A673 (cell line): ENCODE results near the gene CDC45. TPM values are rescaled to one million over a fixed set of nuclear protein-coding genes. Genes with fewer than 3 reads are reported as not detected.

ENCODE experiments used
- BruUV-seq: library from RNA; stranded (reverse); fragments of 400-500 nt; replicated peaks from 2 replicates; lab custom pipeline; 2021; lab: Mats Ljungman, UMichigan
- CTCF ChIA-PET: fragments of 300-600 bp; sonication (Branson Sonifier 250); formaldehyde crosslinking; loops from one replicate; lab custom pipeline; 2022; ENCODE audit warnings: antibody characterized with exemption; lab: Charles Lee
- POLR2A ChIA-PET: fragments of 300-600 bp; sonication (Branson Sonifier 250); formaldehyde crosslinking; loops from one replicate; lab custom pipeline; 2022; ENCODE audit warnings: antibody characterized with exemption; ENCODE audit not compliant: low non-redundant PET; lab: Charles Lee
- DNase-seq: peaks from one replicate; pipeline ENCODE4 v3.0.0-alpha.2; 2015; ENCODE audit warnings: low spot score
- H3K27ac ChIP-seq: fragments of 200-600 bp; sonication (generic); 2 replicates; pipeline ENCODE4 v1.5.1; 2016; ENCODE audit warnings: mixed run types, low read depth, mild to moderate bottlenecking, mixed read lengths, antibody characterized with exemption, low read length; ENCODE audit not compliant: poor library complexity, severe bottlenecking
- H3K27me3 ChIP-seq: fragments of 200-600 bp; sonication (generic); replicated peaks from 2 replicates; pipeline ENCODE4 v1.6.1; 2017; ENCODE audit warnings: mixed run types, low read depth, mild to moderate bottlenecking, mixed read lengths, antibody characterized with exemption, low read length; ENCODE audit not compliant: insufficient read depth, poor library complexity
- H3K36me3 ChIP-seq: fragments of 200-600 bp; sonication (generic); 2 replicates; pipeline ENCODE4 v1.6.1; 2016; ENCODE audit warnings: mixed run types, mild to moderate bottlenecking, mixed read lengths, antibody characterized with exemption, low read length; ENCODE audit not compliant: insufficient read depth, poor library complexity, severe bottlenecking
- H3K4me1 ChIP-seq: fragments of 200-600 bp; sonication (generic); 2 replicates; pipeline ENCODE4 v1.6.1; 2017; ENCODE audit warnings: mixed run types, mild to moderate bottlenecking, mixed read lengths, antibody characterized with exemption, low read length; ENCODE audit not compliant: insufficient read depth, poor library complexity, severe bottlenecking
- H3K4me3 ChIP-seq: fragments of 200-600 bp; sonication (generic); 2 replicates; pipeline ENCODE4 v1.5.1; 2016; ENCODE audit warnings: low read depth, mixed run types, mild to moderate bottlenecking, mixed read lengths, low read length; ENCODE audit not compliant: poor library complexity, severe bottlenecking
- H3K9me3 ChIP-seq: fragments of 200-600 bp; sonication (generic); 2 replicates; pipeline ENCODE4 v1.6.1; 2016; ENCODE audit warnings: mixed run types, low read depth, mild to moderate bottlenecking, mixed read lengths, antibody characterized with exemption, low read length; ENCODE audit not compliant: poor library complexity, severe bottlenecking
- EZH2 ChIP-seq: fragments of 200-600 bp; sonication (generic); IDR thresholded peaks from 2 replicates; pipeline ENCODE4 v1.6.1; 2017; ENCODE audit warnings: borderline replicate concordance, low read depth, mild to moderate bottlenecking, mixed read lengths, antibody characterized with exemption, low read length; ENCODE audit not compliant: poor library complexity, severe bottlenecking
- intact Hi-C: fragments of 100-400 bp; cut with micrococcal nuclease; formaldehyde crosslinking; loops from one replicate; pipeline ENCODE4 v1.10.0; 2022; ENCODE audit not compliant: unreplicated experiment
- total RNA-seq: library from RNA; stranded (reverse); gene quantifications from 2 replicates; pipeline ENCODE4 v1.2.3, GENCODE V29; 2021
- TF ChIP-seq, protein P1 (sequence below): fragments of 300-800, 200-600 bp; sonication (generic); conservative IDR thresholded peaks from 2 replicates; pipeline ENCODE4 v1.5.1; 2017; ENCODE audit warnings: low read depth, mild to moderate bottlenecking, antibody characterized with exemption, low read length, moderate library complexity, mixed read lengths

CDC45 gene
- total RNA-seq, 1 experiment from 2014 or later = 79.2 TPM

DNA sequence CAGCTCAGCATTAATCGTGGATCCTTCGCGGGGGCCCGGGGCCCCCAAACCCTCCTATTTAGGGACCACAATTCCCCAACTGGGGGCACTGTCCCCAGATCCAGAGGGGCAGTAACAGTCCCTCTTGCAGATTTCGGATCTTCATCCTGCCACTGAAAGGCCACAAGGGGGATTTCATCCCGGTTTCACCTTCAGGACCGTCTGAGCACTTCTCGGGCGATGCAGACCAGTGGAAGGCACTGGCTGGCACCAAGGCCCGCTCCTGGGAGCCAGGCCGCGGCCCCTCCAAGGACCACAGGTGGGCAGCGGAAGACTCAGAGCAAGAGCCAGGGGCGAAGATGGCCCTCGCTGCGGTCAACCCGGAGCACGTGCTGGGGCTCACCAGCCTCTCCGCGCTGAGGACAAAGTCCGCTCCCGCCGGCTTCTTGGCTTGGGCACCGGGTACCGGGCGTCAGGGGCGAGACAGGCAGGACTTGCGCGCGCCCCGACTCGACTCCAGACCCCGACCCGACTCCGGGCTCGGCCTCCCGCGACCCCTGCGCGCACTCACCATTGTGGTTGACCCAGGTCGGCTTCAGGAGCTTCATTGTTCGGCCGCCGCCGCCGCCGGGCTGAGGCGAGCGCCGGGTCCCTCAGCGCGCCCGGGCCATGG is 48.7 kb upstream of the CDC45 start:
- Histone ChIP-seq H3K9me3 (no peaks in the 10 kb centered on the region), H3K4me1 (no peaks in the 10 kb centered on the region), H3K27me3 (no peaks in the 10 kb centered on the region), H3K36me3 (peaks cover 6% of the 10 kb centered on the region), H3K4me3 (peak overlapping the region; percentile 89), H3K27ac (peak overlapping the region; percentile 86)
- ChIA-PET CTCF (no interaction called here), POLR2A (no interaction called here)
- TF ChIP-seq, protein P1, sequence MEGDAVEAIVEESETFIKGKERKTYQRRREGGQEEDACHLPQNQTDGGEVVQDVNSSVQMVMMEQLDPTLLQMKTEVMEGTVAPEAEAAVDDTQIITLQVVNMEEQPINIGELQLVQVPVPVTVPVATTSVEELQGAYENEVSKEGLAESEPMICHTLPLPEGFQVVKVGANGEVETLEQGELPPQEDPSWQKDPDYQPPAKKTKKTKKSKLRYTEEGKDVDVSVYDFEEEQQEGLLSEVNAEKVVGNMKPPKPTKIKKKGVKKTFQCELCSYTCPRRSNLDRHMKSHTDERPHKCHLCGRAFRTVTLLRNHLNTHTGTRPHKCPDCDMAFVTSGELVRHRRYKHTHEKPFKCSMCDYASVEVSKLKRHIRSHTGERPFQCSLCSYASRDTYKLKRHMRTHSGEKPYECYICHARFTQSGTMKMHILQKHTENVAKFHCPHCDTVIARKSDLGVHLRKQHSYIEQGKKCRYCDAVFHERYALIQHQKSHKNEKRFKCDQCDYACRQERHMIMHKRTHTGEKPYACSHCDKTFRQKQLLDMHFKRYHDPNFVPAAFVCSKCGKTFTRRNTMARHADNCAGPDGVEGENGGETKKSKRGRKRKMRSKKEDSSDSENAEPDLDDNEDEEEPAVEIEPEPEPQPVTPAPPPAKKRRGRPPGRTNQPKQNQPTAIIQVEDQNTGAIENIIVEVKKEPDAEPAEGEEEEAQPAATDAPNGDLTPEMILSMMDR = no peak
- BruUV-seq = no TSS peak
- intact Hi-C loops = loop anchor here (5.0 kb wide), 1 partner anchor 286 kb away; no protein-coding TSS in a partner anchor
- peak; percentile 23 for DNase-seq

GRCh38 chr22:19431649-19432132 is 48.0 kb upstream of the CDC45 start, which contains the start of gene HIRA:
HIRA (minus strand) TSS chr22:19431733; CDS start chr22:19431476, 257 bp downstream.
- no TSS peak for BruUV-seq
- Histone ChIP-seq H3K9me3 (no peaks in the 10 kb centered on the region), H3K4me3 (peak within 1 kb of the TSS; percentile 89), H3K27me3 (no peaks in the 10 kb centered on the region), H3K36me3 (peaks cover 6% of the 10 kb centered on the region), H3K27ac (peak within 1 kb of the TSS; percentile 99), H3K4me1 (no peaks in the 10 kb centered on the region)
- CTCF ChIA-PET = interaction anchor here (0.6 kb wide), 1 partner anchor 1485 kb away, joined by 3 read pairs; the partner anchor contains the start of gene CRKL
- no peak for TF ChIP-seq EZH2
- TF ChIP-seq, protein P1 = no peak
- intact Hi-C loops = loop anchor here (2.0 to 5.0 kb wide), 2 partner anchors 47 to 286 kb away; partner anchors contain the start of genes CDC45 and UFD1
- peak; percentile 86 for DNase-seq
- POLR2A ChIA-PET = no interaction called here

DNA sequence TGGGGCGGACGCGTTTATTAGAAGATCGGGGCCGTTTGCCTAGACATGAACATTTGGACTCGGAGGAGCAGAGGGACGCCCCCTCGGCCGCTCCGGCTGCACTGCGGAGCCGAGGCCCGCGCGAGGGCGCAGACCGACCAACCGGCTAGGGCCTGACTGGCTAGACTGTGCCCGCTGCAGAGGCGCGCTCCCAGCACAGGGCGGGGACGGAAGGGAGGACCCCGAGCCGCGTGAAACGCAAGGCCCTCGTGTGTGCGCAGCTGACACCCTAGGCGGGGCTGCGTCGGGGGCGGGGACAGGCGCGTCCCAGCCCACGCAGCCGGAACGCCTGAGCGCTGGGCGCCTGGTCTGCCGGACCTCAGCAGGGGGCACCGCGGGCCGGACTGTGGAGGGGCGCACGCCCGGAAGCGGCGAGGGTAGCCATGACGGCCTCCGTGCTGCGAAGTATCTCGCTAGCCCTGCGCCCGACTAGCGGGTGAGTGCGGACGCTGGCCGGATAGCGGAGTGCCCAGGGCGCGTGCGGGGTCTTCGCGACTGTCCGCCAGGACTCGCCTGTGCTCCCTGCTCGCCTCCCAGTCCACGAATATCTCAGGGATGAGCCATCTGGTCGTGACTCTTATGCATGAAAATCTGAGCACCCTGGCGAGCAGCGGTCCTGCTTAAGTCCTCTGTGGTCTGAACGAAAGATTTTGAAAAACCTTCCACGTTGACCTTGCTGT is 47.4 kb upstream of the CDC45 start, which contains the start of gene MRPL40:
MRPL40 (plus strand) TSS at position 413 of the 719 bp plus-strand sequence; CDS start at position 423, 10 bp downstream.
- Histone ChIP-seq H3K27me3 (no peaks in the 10 kb centered on the region), H3K4me3 (peak within 1 kb of the TSS; percentile 89), H3K36me3 (peaks cover 6% of the 10 kb centered on the region), H3K9me3 (no peaks in the 10 kb centered on the region), H3K4me1 (no peaks in the 10 kb centered on the region), H3K27ac (peak within 1 kb of the TSS; percentile 99)
- no TSS peak for BruUV-seq
- TF ChIP-seq EZH2 = no peak
- TF ChIP-seq, protein P1 = no peak
- POLR2A ChIA-PET = no interaction called here
- intact Hi-C loops = loop anchor here (2.0 to 5.0 kb wide), 2 partner anchors 47 to 285 kb away; partner anchors contain the start of genes CDC45 and UFD1
- peak; percentile 96 for DNase-seq
- CTCF ChIA-PET = interaction anchor here (0.6 kb wide), 1 partner anchor 1485 kb away, joined by 3 read pairs; the partner anchor contains the start of gene CRKL
